Right lobe of liver (tissue), 4 donors: ENCODE measurements around the gene SEC24D.

Experiments
- CTCF ChIP-seq, 4 donors: fragments of 200-600 bp in 3 of 4; fragments of 450-650 bp in 1 of 4; IDR thresholded peaks; one replicate each; pipeline versions ENCODE4 v1.5.1 to v1.8.0; 2016 to 2022; ENCODE audit warnings: antibody characterized with exemption in 4 of 4, mild to moderate bottlenecking in 2 of 4
- POLR2A ChIP-seq: fragments of 450-650 bp; IDR thresholded peaks from one replicate; pipeline ENCODE4 v1.6.1; 2017; ENCODE audit warnings: antibody characterized with exemption, mild to moderate bottlenecking
- donor health status: DM: no; HTN: no; CAD: no.
- donor health status: DM: no; HTN: no; CAD: no.
- donor health status: DM: no; HTN: yes; CAD: no.

- TF ChIP-seq POLR2A = no peak
- TF ChIP-seq CTCF (IDR thresholded peaks at IDR 0.05) = no peak
Observed at GRCh38 chr4:118774989-118775388, 60.9 kb downstream of the SEC24D start.
